HEK293 (cell line): ENCODE results near the gene PRKG1.

ENCODE experiments used
- ATF2 ChIP-seq: fragments of 450-650 bp; formaldehyde crosslinking; IDR thresholded peaks from 2 replicates; pipeline ENCODE4 v1.5.1; 2016; ENCODE audit warnings: missing biosample characterization, missing genetic modification characterization, low read depth
- MYNN ChIP-seq: fragments of 450-650 bp; formaldehyde crosslinking; IDR thresholded peaks from 2 replicates; pipeline ENCODE4 v1.5.1; 2016; ENCODE audit warnings: missing biosample characterization, missing genetic modification characterization, borderline replicate concordance
- MZF1 ChIP-seq: fragments of 450-650 bp; formaldehyde crosslinking; IDR thresholded peaks from 2 replicates; pipeline ENCODE4 v1.5.1; 2017; ENCODE audit warnings: missing biosample characterization, missing genetic modification characterization, borderline replicate concordance
- ZBTB49 ChIP-seq: fragments of 450-650 bp; formaldehyde crosslinking; IDR thresholded peaks from 2 replicates; pipeline ENCODE4 v1.5.1; 2016; ENCODE audit warnings: missing biosample characterization, missing genetic modification characterization, low read depth
- ZBTB7A ChIP-seq: fragments of 450-650 bp; formaldehyde crosslinking; IDR thresholded peaks from 2 replicates; pipeline ENCODE4 v1.5.1; 2016; ENCODE audit warnings: low read depth, missing biosample characterization, missing genetic modification characterization
- ZNF16 ChIP-seq: fragments of 450-650 bp; formaldehyde crosslinking; IDR thresholded peaks from 2 replicates; pipeline ENCODE4 v1.5.1; 2016; ENCODE audit warnings: low read depth, missing biosample characterization, missing genetic modification characterization
- ZNF24 ChIP-seq: fragments of 450-650 bp; formaldehyde crosslinking; IDR thresholded peaks from 2 replicates; pipeline ENCODE4 v1.5.1; 2016; ENCODE audit warnings: missing biosample characterization, missing genetic modification characterization
- ZNF398 ChIP-seq: fragments of 450-650 bp; formaldehyde crosslinking; IDR thresholded peaks from 2 replicates; pipeline ENCODE4 v1.5.1; 2017; ENCODE audit warnings: missing biosample characterization, missing genetic modification characterization
- ZNF776 ChIP-seq: fragments of 450-650 bp; formaldehyde crosslinking; IDR thresholded peaks from 2 replicates; pipeline ENCODE4 v1.5.0; 2017; ENCODE audit warnings: missing biosample characterization, missing genetic modification characterization, borderline replicate concordance
- TF ChIP-seq, protein P1 (sequence below): fragments of 450-650 bp; formaldehyde crosslinking; optimal IDR thresholded peaks from 2 replicates; pipeline ENCODE3; 2016; ENCODE audit warnings: missing biosample characterization, mild to moderate bottlenecking, missing genetic modification characterization
- TF ChIP-seq, protein P2 (sequence below): fragments of 450-650 bp; formaldehyde crosslinking; IDR thresholded peaks from 2 replicates; pipeline ENCODE4 v1.5.1; 2016; ENCODE audit warnings: missing biosample characterization, missing genetic modification characterization
- TF ChIP-seq, protein P3 (sequence below): fragments of 450-650 bp; formaldehyde crosslinking; IDR thresholded peaks from 2 replicates; pipeline ENCODE4 v1.5.1; 2016; ENCODE audit warnings: missing biosample characterization, missing genetic modification characterization

DNA sequence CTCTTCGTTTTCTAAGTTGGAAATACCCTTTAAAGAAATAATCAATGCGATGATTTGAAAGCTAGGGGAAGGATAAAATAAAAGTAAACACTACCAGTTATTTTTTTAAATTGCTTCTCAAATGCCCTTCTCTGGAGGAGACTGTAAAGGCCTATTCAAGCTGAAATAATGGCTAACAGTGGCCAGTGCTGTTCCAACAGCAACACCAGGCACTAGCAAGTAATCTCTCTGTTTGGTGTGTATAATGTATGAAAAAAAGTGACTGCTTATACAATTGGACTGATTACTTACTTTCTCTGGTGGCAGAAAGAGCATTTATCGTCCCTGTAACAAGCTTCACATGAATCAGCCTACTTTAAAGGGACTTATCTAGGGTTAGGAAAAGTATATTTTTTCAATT, 522.4 kb downstream of the PRKG1 start:
- no peak for TF ChIP-seq ZNF776 (tag by site-specific recombination)
- TF ChIP-seq, protein P1, sequence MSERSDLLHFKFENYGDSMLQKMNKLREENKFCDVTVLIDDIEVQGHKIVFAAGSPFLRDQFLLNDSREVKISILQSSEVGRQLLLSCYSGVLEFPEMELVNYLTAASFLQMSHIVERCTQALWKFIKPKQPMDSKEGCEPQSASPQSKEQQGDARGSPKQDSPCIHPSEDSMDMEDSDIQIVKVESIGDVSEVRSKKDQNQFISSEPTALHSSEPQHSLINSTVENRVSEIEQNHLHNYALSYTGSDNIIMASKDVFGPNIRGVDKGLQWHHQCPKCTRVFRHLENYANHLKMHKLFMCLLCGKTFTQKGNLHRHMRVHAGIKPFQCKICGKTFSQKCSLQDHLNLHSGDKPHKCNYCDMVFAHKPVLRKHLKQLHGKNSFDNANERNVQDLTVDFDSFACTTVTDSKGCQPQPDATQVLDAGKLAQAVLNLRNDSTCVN (tag by site-specific recombination): no peak
- TF ChIP-seq MZF1 (tag by site-specific recombination): no peak
- TF ChIP-seq, protein P2, sequence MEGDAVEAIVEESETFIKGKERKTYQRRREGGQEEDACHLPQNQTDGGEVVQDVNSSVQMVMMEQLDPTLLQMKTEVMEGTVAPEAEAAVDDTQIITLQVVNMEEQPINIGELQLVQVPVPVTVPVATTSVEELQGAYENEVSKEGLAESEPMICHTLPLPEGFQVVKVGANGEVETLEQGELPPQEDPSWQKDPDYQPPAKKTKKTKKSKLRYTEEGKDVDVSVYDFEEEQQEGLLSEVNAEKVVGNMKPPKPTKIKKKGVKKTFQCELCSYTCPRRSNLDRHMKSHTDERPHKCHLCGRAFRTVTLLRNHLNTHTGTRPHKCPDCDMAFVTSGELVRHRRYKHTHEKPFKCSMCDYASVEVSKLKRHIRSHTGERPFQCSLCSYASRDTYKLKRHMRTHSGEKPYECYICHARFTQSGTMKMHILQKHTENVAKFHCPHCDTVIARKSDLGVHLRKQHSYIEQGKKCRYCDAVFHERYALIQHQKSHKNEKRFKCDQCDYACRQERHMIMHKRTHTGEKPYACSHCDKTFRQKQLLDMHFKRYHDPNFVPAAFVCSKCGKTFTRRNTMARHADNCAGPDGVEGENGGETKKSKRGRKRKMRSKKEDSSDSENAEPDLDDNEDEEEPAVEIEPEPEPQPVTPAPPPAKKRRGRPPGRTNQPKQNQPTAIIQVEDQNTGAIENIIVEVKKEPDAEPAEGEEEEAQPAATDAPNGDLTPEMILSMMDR (tag by site-specific recombination): no peak
- TF ChIP-seq, protein P3, sequence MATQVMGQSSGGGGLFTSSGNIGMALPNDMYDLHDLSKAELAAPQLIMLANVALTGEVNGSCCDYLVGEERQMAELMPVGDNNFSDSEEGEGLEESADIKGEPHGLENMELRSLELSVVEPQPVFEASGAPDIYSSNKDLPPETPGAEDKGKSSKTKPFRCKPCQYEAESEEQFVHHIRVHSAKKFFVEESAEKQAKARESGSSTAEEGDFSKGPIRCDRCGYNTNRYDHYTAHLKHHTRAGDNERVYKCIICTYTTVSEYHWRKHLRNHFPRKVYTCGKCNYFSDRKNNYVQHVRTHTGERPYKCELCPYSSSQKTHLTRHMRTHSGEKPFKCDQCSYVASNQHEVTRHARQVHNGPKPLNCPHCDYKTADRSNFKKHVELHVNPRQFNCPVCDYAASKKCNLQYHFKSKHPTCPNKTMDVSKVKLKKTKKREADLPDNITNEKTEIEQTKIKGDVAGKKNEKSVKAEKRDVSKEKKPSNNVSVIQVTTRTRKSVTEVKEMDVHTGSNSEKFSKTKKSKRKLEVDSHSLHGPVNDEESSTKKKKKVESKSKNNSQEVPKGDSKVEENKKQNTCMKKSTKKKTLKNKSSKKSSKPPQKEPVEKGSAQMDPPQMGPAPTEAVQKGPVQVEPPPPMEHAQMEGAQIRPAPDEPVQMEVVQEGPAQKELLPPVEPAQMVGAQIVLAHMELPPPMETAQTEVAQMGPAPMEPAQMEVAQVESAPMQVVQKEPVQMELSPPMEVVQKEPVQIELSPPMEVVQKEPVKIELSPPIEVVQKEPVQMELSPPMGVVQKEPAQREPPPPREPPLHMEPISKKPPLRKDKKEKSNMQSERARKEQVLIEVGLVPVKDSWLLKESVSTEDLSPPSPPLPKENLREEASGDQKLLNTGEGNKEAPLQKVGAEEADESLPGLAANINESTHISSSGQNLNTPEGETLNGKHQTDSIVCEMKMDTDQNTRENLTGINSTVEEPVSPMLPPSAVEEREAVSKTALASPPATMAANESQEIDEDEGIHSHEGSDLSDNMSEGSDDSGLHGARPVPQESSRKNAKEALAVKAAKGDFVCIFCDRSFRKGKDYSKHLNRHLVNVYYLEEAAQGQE (tag by site-specific recombination): no peak
- no peak for TF ChIP-seq ZNF398 (tag by site-specific recombination)
- no peak for TF ChIP-seq ZNF24 (tag by site-specific recombination)
- TF ChIP-seq ZBTB49 (tag by site-specific recombination): no peak
- TF ChIP-seq ZBTB7A: no peak
- TF ChIP-seq ATF2: no peak
- TF ChIP-seq MYNN (tag by site-specific recombination): no peak
- no peak for TF ChIP-seq ZNF16 (tag by site-specific recombination)
